Fibroblast of the conjunctiva (primary cell): ENCODE data around the gene RCBTB2.

Experiments used
- DNase-seq: peaks from one replicate; pipeline ENCODE4 v3.0.0-alpha.2; 2010; ENCODE audit warnings: low read depth

The RCBTB2 gene

DNA sequence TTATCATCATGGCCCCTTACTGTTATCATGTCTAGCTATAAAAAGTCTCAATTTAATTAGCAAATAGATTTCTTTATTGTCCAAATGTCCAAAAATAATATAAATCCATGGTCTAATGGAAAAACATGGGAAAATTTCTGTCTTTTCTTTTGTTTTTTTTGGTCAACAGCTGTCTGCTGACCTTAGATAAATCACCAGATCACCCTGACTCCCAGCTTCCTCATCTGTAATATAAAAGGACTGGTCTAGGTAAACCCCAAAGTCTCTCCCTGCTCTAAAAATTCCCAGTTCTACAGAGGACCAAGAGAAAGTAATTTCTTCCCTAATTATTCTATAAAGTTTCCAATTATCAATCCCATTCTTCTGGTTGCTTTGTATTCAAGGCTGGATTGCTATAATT is 30.7 kb upstream of the RCBTB2 start:
- no peak for DNase-seq

DNA sequence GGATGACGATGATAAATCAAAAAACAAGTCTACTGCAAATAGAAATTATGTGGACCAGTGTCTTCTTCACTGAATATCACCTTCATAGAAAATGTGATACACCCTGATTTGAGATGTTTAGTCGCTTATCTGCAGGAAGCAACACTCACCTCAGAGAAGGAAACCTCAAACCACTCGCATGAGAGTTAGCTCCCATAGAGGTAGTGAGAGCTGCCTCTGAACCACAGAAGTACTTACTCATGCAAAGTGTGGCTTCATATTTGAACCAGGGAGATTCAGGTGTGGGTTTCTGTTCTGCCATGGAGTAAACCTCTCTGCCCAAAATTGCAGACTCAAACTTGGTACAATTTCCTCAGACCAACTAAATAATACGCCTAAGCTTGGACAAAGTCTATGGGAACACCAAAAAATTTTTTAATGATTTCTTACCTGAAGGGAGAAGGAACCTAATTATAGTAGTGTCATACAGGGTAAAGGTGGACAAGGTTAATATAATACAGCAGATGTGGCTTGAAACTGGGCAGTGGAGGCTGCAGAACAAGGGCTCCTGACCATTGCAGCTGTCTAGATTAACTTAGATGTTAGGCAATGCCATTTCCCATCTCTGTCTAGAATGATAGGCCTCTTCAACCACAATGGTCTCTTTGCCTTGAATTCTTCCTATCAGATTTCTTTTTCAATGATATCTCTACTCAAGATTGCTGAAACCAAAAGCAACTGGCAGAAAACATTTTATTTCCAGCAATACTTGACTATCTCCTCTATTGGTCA is 29.6 kb upstream of the RCBTB2 start:
- no peak for DNase-seq

DNA sequence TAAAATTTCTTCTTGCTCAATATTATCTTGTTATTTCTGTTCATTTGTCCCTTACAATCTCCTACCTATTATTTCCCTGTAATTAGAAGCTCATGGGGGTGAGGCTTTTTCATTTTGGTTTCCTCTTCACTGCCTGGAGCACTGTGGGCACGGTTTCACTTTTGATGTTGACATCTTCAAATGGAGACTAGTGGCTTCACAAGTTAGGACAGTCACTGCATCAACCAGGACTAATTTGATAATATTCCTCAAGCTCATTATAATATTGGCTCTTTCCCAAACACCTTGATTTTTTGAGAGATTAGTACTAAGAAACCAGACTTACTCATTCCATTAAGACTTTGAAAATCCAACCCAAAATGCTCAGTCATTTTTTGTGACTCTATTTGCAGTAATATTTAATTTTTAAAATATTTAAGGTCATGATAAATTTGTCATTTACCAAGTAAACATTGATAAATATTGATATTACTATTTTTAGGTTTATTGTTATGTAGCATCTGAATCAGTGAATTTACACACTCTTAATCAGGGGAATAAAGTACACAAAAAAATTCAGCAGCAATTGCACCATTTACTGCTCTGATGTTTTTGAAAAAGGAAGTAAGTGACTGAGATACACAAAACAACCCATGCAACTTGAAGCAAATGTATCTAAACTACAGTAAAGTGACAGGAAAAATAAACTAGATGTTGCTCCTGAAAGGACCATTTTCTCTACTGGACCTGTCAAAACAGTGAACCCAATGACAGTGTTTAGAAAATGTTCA is 28.8 kb upstream of the RCBTB2 start:
- DNase-seq = no peak

DNA sequence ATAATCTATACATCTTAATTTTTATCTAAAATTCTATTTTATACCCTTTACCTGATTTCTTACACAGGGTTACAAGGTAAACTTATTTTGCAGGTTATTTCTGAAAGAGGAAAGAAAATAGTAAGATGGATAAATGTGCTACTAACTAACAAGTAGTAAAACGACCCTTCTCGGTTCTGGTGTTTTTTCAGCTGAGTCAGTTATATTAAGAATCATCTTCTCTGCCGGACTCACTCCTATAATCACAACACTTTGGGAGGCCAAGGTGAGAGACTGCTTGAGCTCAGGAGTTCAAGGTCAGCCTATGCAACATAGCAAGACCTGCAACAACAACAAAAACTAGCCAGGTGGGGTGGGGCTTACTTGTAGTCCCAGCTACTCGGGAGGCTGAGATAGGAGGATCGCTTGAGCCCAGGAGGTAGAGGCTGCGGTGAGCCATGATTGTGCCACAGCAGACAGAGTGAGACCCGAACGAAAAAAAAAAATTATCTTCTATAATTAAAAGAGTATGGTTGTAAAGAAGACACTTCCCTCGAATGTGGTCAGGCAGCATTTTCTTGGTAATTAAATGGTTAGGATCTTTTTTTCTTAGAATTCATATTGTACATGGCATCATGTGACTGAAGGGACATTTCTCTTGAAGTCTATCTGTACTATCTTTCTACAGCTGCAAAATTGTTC is 27.9 kb upstream of the RCBTB2 start:
- no peak for DNase-seq

DNA sequence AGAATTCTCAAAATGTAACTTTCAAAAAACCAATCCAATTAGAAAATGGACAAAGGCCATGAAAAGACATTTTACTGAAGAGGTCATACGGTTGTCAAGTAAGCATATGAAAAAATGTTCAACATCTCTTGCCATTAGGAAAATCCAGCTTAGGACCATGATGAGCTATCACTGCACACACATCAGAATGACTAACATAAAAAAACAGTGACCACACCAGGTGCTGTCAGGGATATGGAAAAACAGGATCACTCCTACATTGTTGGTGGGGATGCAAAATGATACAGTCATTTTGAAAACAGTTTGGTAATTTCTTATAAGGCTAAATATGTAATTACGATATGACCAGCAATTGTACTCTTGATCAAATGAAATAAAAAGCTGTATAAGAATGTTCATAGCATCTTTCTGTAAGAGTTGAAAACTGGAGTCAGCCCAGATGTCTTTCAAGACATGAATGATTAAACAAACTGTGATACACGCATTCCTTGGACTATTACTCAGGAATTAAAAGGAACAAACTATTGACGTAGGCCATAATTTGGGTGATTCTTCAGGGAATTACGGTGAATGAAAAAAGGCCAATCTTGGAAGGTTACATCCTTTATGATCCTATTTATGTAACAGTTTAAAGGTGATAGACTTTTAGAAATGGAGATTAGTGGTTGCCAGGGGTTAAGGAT is 26.9 kb upstream of the RCBTB2 start:
- no peak for DNase-seq

DNA sequence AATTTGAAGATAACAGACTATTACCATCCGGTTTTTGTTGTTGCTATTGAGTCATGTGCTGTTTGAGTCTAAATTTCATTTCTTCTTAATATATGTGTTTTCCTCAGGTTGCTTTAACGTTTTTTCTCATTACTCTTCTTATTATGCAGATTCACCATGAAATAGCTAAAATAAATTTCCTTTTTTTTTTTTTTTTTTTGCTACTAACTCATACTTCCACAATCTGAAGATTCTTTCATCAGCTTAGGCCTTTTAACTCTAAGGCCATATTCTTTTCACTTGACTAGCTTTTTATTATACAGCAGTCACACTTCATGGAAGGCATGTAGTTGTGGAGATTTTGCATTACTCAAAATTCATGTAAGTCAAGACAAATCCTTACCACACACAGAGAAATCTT is 23.9 kb upstream of the RCBTB2 start:
- DNase-seq = no peak

DNA sequence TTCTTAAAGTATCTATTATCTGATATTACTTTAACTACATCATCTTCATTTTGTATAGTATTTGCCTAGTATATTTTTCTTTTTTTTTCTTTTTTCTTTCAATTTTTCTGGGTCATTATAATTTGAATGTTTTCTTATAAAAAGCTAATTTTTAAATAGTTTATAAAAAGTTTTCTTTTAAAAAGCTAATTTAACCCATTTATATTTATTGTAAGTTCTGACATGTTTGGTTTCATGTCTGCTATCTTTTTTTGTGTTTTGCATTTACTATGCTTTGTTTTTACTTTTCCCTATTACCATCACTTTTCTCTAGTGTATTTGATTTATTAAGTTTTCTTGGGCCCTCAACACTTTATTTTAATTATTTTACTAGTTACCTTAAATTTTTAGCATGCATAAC is 22.6 kb upstream of the RCBTB2 start:
- no peak for DNase-seq

DNA sequence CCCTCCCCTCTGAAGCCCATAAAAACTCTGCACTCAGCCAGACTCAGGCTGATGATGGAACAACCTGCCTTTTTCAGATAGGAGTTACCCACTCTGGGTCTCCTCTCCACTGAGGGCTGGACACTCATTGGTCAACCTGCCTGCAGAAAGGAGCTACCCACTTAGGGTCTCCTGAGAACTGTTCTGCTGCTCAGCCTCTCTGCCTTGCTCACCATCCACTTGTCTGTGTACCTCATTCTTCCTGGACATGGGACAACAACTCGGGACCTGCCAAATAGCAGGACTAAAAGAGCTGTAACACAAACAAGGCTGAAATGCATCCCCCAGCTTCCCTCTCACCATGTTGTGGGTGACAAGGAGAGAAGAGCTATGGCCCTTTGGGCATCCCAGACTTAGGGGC is 18.4 kb upstream of the RCBTB2 start:
- DNase-seq = no peak

DNA sequence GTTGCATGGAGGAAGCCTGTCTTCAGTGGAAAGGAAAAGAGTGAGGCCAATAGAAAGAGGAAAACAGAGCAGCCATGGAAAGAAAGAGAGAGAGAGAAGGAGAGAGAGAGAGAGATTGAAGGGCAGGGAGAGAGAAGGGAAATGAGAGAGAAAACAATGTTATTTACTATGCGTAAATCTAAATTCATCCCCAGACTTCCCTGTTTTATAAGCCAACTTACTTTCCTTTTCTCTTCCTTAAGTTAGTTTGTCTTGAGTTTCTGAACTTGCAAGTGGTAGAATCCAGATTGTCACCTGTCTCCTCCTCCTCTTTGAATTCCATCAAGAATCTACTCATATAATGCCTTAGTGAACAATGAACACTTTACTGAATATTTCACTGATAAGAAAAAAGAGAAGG is 16.8 kb upstream of the RCBTB2 start:
- DNase-seq = no peak

DNA sequence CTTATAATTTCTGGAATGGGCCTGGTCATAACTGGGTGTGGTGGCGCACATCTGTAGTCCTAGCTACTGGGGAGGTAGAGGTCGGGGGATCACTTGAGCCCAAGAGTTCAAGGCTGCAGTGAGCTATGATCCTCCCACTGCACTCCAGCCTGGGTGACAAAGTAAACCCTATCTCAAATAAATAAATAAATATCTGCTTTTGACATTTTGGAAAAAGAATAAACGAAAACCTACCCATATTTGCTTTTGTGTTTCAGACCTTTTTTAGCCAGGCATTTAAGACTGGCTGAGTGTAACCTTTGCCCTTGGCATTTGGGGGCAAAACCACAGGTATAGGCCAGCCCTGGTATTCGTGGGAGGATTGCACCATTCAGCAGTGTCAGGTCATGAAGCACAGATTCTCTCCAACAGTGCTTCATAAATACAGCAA is 14.8 kb upstream of the RCBTB2 start:
- DNase-seq = no peak

DNA sequence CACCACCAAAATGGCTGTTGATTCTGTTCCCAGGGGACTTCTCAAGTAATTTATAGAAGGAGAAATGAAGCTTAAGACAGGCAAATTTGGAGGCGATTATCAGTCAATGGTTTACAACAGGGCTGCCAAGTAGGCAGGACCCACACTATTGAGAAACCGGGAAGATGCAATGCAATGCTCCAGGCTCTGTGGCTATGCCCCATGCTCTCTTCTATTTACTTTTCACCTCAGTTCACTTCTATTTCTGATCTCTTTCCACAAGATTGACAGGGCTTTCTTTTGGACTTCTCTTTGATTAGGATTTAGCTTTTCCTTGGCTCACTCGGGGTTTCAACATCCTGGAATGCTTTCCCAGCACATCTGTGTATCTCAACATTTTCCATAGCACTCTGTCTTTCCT is 12.7 kb upstream of the RCBTB2 start:
- DNase-seq = no peak

DNA sequence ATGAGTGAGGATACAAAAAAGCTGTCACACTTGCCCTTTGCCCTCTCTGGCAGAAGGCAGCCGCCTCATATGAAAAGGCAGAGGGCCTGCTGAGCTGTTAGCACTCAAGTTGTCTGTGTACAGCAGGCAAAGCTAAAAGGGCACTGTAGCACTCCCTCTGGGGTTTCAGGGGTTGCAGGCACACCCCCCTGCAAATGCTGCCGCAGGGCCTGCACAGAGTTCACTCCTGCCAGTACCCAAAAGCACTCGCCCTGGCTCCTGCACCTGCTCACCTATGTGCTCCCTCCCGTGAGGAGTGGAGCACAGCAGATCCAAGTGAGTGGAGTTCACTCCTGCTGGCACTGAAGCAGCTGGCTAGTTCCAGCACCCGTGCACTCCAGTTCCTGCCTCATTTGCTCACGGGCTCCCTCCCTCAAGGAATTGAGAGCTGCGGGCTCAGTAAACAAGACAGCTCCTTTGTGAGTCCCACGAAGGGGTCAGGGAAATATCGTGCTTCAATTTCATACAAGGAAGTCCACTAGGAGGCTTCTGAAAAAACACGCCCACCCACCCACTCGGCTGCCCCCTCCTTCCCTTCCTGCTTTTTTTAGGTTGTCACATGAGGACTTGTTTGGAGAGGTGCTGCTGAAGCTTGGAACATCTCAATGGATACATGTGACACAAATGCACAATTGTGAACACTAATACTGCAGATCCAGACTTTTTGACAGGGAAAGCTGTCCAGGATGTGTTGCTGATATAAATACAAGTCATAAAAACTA is 9.9 kb upstream of the RCBTB2 start:
- no peak for DNase-seq

DNA sequence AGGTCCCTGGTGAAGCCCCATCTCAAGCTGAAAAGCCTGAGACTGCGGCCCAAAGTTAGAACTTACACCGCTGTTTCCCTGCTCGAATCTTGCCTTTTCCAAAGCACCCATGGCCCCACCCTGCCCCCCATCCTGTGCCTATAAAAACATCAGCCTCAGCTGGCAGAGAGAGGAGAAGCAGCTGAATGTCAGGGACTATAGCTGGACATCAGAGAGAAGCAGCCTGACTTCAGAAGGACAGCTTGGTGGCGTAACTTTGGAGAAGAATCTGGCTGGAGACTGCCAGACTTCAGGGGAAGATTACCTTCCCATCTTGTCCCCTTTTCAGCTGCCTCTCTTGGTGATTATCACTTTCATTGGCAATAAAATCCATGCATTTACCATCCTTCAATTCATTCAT is 9.3 kb upstream of the RCBTB2 start:
- no peak for DNase-seq

DNA sequence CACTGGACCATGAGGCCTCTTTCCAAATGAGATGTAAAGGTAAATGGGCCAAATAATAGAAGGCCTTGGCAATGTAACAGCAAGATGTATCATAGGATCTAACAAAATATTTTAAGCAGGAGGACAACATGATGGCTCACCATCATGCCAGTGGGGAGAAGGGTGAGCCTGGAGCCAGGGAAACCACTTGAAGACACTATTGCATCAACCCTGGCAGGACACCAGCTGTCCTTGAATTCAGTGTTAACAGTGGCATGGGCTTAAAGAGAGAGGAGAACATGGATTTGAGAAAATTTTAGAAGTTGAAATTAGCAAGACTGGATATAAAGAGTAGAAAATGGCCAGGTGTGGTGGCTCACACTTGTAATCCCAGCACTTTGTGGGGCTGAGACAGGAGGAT is 6.7 kb upstream of the RCBTB2 start:
- DNase-seq = no peak

DNA sequence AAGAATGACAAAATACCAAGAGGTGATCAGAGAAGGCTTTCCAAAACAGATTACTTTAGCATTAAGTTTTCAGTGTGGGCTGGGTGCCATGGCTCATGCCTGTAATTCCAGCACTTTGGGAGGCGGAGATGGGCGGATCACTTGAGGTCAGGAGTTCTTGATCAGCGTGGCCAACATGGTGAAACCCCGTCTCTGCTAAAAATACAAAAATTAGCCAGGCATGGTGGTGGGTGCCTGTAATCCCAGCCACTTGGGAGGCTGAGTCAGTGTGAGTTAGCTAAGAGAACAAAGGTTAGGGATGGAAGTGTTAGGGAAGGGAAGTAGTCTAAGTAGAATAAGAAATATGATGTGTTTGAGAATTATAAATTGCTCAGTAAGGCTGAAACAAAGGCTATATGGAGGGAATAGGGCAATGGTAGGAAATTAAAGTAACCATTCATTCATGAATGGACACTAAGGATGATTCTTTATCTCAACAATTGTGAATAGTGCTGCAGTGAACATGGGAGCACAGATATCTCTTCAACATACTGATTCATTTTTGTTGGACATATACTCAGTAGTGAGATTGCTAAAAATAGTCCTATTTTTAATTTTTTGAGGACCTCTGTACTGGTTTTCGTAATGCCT is 3.9 kb upstream of the RCBTB2 start:
- DNase-seq = no peak

DNA sequence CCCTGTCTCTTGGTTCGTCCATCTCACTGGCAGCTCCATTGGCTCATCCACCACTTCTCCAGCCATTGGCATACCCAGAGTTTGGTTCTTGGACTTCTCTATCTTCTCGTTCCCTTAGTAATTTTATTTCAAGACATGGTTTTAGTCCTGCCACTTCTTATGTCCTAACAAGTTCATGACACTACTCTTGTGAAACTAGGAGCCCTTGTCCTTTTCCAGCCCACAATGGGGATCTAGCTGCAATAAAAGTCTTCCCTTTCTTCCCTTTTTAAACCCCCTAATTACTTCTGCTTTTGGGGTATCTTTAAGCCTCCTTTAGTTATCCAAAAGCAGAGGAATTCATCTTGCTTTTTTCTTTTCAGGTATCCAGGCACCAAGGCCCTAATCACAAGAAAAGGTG is 2.9 kb upstream of the RCBTB2 start:
- no peak for DNase-seq

DNA sequence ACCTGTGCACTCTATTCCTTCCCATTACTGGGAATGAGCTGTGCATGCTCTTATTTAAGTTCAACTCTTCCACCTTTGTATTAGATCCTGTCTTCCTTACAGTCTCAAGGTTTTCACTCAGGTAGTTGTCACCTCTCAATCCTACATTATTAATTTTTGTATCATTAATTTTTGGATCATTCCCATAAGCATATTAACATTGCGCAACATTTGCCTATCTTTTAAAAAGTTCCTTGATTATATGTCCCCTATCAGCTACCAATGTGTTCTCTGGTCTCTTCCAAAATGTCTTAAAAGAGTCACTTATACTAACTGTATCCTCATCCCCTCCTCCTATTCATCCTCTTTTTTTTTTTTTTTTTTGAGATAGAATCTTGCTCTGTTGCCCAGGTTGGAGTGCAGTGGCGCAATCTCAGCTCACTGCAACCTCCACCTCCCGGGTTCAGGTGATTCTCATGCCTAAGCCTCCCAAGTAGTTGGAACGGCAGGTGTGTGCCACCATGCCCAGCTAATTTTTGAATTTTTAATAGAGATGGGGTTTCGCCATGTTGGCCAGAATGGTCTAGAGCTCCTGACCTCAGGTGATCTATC is 2.1 kb upstream of the RCBTB2 start:
- no peak for DNase-seq

DNA sequence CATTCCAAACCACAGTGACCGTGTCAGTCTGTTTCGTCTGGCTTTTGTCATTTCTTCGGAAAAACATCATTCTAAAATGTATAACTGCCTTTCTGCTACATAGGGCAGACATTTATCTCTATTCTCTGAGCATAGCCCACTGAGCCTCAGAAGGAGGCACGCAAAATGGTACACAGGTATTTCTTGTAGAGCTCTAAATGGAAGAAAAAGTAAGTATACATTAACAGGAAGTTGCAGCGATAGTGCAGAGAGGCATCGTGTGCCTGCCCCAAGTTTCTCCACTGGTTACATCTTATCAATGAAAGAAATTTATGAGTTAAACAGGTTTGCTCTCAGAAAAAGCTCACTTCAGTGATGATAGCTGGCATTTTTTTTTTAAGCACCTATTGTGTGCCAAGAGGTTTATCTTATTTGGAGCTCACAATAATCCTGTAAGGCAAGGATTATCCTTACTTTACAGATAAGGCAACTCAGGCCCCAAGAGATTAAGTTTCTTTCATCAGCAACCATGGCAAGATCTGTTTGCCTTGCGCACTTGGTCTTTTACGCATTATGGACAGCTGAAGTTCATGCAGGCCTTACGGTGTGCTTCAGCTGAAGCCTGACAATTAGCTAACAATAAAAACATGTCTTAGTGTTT is 1.2 kb upstream of the RCBTB2 start:
- DNase-seq = no peak

DNA sequence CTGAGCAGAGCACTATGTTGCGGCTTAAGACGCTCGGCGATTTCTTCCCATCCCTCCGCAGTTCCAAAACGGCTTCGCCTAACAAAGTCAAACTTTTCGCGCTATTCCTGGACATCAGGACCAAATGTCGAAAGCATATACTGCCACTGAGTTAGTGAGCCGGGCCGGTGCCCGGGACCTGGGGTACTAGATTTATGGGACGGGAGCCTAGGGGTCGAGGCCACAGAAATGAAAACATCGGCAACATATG is 699 bp downstream of the RCBTB2 start:
- DNase-seq = peak; percentile 29

DNA sequence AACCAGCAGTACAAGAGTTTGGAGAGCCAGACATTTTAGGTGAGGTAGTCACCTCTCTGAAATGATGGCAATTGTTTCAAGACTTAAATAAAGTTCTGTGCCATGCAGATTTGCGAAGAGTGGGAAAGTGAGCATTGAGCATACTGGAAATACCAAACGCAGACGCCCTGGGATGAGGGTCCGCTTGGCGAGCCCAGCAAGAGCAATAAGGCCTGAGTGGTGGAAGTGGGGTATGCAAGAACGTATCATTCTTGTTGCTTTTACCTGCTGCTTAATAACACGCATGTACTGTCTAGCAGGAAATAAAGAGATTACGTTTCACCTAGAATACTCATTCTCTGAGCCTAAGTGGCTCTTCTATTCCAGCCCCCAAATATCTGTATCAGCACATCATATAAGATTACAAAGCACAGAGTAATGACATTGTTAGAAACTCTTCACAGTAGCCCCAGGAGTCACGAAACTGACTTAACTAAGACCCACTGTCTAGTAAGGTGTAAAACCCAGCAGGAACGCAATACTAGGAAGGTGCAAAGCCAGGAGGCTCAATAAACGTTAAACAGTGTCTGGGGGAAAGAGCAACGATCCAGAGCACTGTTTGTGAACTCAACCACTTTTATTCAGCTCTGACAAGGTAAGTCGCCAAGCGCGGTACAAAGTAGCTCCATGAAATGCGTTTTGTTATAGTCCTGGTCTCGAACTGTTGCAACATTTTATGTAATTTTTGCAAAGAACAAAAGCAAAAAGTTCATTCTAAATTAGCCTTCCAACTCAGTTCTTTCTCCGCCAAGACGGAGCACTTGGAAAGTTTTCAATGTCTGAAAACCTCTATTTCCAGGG is 1.2 kb downstream of the RCBTB2 start:
- no peak for DNase-seq
